Measurements from ENCODE around the gene RAB8A.
"Not testable (repeated sequence)": the region's sequence is repeated elsewhere in the genome, so short reads cannot be mapped to it uniquely, and the experiment has no call there.

The RAB8A gene

GRCh38 chr19:16178866-16179265, 67.2 kb downstream of the RAB8A start:
- DNase-seq (ENCODE audit: low read depth): not testable (repeated sequence)

- DNase-seq (ENCODE audit: low read depth): no peak
Measured at GRCh38 chr19:16180611-16181010, 68.9 kb downstream of the RAB8A start.
